GM19468 (cell line): ENCODE data around the gene TENT4A.
"Not testable (repeated sequence)": the region's sequence is repeated elsewhere in the genome, so short reads cannot be mapped to it uniquely, and the experiment has no call there.

ENCODE experiments used
- ATAC-seq: cut with Tn5 transposase; IDR thresholded peaks from one replicate; pipeline ENCODE4 v1.9.1; 2021; ENCODE audit warnings: mild to moderate bottlenecking, moderate library complexity, moderate number of reproducible peaks; ENCODE audit not compliant: unreplicated experiment; ENCODE audit errors: extremely low read depth

The TENT4A gene

GRCh38 chr5:6713274-6714225 lies at the start of gene TENT4A:
TENT4A (plus strand) TSS chr5:6713432; CDS start chr5:6713984, 552 bp downstream.
- peak; percentile 1 for ATAC-seq

GRCh38 chr5:6666762-6667161 lies 46.5 kb upstream of the TENT4A start:
- ATAC-seq, result no peak

- ATAC-seq, result no peak
These were observed 45.6 kb upstream of the TENT4A start for GRCh38 chr5:6667648-6668047.

GRCh38 chr5:6668717-6669116 lies 44.5 kb upstream of the TENT4A start:
- not testable (repeated sequence) for ATAC-seq

- ATAC-seq, result no peak
These were observed 40.2 kb upstream of the TENT4A start for GRCh38 chr5:6673031-6673430.

- no peak for ATAC-seq
These were observed 39.3 kb upstream of the TENT4A start for GRCh38 chr5:6673963-6674362.

- ATAC-seq, result no peak
These were observed 38.8 kb upstream of the TENT4A start for GRCh38 chr5:6674421-6674820.

GRCh38 chr5:6674886-6675285 lies 38.3 kb upstream of the TENT4A start:
- ATAC-seq, result no peak

- no peak for ATAC-seq
These were observed 37.3 kb upstream of the TENT4A start for GRCh38 chr5:6675784-6676491.

- ATAC-seq, result no peak
These were observed 36.5 kb upstream of the TENT4A start for GRCh38 chr5:6676702-6677101.

- ATAC-seq, result no peak
These were observed 34.8 kb upstream of the TENT4A start for GRCh38 chr5:6678385-6678784.

GRCh38 chr5:6680922-6681321 lies 32.3 kb upstream of the TENT4A start:
- no peak for ATAC-seq

- no peak for ATAC-seq
These were observed 31.6 kb upstream of the TENT4A start for GRCh38 chr5:6681682-6682081.

- ATAC-seq, result no peak
These were observed 31.0 kb upstream of the TENT4A start for GRCh38 chr5:6682239-6682638.

- no peak for ATAC-seq
These were observed 30.0 kb upstream of the TENT4A start for GRCh38 chr5:6683241-6683640.

GRCh38 chr5:6684075-6684474 lies 29.2 kb upstream of the TENT4A start:
- ATAC-seq, result no peak

GRCh38 chr5:6686501-6686900 lies 26.7 kb upstream of the TENT4A start:
- ATAC-seq, result no peak

GRCh38 chr5:6686915-6687409 lies 26.3 kb upstream of the TENT4A start:
- no peak for ATAC-seq

- no peak for ATAC-seq
These were observed 25.7 kb upstream of the TENT4A start for GRCh38 chr5:6687505-6687904.

GRCh38 chr5:6692906-6693305 lies 20.3 kb upstream of the TENT4A start:
- ATAC-seq, result no peak

GRCh38 chr5:6698696-6699095 lies 14.5 kb upstream of the TENT4A start:
- no peak for ATAC-seq
